ENCODE data around the gene HOXA4. TPM values are rescaled to one million over a fixed set of nuclear protein-coding genes. Genes with fewer than 3 reads are reported as not detected.

HOXA4 gene
- 0.43 and 0.65 TPM in 2 replicates for total RNA-seq

DNA sequence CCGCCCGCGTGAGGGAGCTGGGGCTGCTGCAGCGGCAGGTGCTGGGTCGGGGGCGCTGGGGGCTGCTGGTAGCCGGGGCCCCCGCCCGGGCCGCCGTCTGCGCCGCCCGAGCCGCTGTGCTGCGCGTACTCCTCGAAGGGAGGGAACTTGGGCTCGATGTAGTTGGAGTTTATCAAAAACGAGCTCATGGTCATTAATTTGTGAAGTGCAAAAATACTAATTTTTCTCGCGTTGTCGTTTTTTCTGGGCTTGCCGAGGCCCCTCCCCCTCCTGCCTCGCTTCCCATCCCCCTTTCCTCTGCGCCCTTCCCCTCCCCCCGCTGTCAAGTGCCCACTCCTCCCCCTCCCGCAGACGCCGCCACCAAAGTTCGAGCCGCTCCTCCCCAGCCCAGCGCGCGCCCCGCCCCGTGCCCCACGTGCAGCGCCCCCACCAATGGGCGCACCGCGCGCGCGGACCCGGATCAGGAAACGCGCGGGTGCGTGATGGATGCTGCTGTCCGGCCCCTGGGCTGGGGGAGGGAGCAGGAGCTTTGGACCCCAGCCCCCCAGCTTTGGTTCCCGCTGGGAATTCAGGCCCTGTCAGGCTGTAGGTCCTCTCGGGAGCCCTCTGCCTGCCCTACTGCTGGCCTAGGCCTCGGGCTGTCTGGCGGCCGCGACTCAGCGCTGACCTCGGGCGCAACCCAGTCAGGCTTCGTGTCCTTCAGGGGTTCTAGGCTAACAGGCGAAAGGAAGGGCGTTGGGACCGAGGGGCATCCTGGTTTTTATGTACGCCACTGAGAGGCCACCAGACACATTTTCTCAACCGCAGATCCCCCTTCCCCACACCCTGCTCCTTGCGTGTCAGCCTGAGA lies at the start of gene HOXA4:
Gene HOXA4 (minus strand): TSS at position 218 of the 850 bp plus-strand sequence. CDS start 24 bp downstream, at position 194.

GRCh38 chr7:27173956-27174873 lies 43.7 kb upstream of the HOXA4 start, which contains the start of gene HOXA10:
Gene HOXA10, minus strand, starts transcription at chr7:27174320. Its CDS starts 14 bp downstream, at chr7:27174306.

GRCh38 chr7:27165089-27165995 lies 34.8 kb upstream of the HOXA4 start, which contains the start of gene HOXA9:
Gene HOXA9, minus strand, starts transcription at chr7:27165537. Its CDS starts 80 bp downstream, at chr7:27165457.

GRCh38 chr7:27156508-27156898 lies 25.9 kb upstream of the HOXA4 start, which contains the start of gene HOXA7:
Gene HOXA7, minus strand, starts transcription at chr7:27156675. Its CDS starts 130 bp downstream, at chr7:27156545.

DNA sequence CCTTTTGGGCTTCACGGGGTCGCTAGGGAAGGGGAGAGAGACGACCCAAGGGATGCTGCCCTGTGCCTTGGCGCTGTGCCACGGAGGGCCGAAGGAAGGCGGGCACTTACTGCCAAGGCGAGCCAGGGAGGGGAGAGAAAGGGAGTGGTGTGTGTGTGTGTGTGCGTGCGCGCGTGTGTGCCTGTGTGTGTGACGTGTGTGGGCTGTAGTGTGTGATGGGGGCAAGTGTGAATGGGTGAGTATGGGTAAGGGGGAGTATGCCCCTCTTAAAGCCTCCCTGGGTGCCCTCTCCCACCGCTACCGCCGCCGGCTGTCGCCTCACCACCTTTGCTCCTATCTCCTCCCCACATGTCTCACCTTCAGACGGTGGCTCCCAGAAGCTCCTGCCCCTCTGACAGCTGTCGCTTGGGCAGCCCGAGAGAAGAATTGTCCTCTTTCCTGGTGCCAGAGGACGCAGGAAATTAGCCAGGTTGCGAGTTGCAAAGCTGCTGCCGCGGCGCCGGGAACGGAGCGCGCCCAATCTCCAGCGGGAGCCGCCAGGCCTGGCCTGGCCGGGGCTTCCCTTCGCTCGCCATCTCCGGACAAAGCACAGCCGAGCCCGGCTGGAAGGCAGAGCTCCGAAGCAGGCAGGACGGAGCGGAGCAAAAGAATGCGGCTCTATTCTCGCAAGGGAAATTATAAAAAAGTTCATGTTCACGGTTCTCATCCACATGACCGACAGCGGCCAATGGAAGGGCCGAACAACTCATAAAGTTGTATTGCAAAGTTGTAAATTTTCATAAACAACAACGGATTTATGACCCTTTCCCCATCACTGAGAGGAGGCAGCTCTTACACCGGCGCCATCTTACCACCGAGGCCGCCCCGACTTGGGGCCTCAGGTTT lies 21.6 kb upstream of the HOXA4 start, which contains the start of gene HOXA3:
Gene HOXA3 (minus strand): TSS at position 653 of the 885 bp plus-strand sequence. CDS start 41,943 bp downstream, outside the sequence.

DNA sequence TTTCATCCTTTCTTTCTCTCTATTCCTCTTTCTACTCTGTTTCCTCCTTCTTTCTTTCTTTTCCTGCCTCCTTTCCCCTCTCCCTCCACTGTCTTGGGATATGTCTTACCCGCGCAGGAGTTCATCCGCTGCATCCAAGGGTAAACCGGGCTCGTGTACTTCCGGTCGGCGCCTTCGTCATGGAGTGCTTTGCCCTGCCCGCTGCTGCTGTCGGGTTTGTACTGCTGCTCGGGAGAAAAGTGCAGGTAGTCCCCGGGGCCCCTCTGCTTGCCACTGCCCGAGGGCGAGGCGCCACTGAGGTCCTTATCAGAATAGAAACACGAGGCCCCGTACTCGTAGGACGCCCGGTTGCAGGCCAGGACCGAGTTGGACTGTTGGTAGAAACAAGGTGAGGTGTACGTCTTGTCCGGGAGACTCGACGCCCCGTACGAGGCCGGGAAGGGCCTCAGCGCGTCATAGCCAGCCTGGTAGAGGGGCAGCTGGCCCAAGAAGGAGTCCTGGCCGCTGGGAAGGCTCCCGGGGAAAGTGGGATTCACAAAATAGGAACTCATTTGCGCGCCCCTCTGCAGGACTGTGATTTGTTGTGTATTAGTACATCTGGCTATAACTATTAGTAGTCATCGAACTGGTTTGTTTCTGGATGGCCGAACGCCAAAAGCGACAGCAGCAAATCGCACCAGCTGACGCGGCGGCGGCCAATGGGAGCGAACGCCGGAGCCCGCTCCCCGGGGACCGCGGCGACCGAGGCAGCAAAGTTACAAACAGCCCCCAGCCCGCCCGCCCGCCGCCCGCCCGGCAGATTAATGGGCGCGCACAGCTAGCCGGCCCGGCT lies 16.9 kb upstream of the HOXA4 start, which contains the start of gene HOXA6:
Gene HOXA6 (minus strand): TSS at position 576 of the 832 bp plus-strand sequence. CDS start 25 bp downstream, at position 551.

GRCh38 chr7:27143023-27143949 lies 12.7 kb upstream of the HOXA4 start, which contains the start of gene HOXA5:
Gene HOXA5, minus strand, starts transcription at chr7:27143681. Its CDS starts 74 bp downstream, at chr7:27143607.

GRCh38 chr7:27102581-27103442 lies 27.7 kb downstream of the HOXA4 start, which contains the start of gene HOXA2:
Gene HOXA2, minus strand, starts transcription at chr7:27102683. Its CDS starts 183 bp downstream, at chr7:27102500.

DNA sequence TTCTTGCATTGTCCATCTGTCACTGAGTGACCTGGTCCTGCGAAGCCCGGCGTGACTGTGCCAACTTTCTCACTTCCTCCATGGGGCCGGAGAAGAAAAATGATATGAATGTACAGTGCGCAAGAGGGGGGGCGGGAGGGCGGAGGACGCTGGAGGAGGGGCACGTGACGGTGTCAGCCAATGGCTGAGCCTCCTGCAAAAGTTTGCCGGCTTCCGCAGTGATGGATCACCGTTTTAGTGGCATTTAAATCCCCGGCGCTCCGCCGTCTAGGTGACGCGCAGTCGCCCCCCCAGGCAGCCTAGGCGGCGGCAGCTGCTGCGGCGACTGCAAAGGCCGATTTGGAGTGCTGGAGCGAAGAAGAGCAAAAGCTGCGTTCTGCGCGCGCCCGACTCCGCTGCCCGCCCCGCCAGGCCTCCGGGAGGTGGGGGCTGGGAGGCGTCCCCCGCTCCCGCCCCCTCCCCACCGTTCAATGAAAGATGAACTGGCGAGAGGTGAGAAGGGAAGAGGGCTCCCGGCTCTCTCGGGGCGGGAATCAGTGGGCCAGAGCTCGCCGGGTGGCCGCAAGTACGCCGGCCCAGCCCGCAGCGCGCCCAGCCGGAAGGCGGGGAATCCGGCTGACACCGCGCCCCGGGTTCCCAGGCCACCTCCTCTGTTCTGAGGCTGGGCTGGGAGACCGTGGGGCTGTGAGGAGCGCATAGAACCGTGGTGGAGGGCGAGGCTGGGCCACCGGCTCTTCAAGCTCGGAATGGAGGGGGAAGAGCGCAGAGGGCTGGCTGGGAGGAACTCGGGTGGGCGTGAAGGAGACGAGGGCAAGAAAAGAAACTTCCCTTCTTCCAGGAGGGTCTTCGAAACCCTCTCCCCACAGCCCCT lies 34.4 kb downstream of the HOXA4 start, which contains the start of gene HOXA1:
Gene HOXA1 (minus strand): TSS at position 104 of the 871 bp plus-strand sequence. CDS start 88 bp downstream, at position 16.

Other genes with a start within 250 kb of the HOXA4 start
- gene HOXA1, start 34.8 kb downstream of the HOXA4 start, total RNA-seq = 0.43 and 0.65 TPM in 2 replicates
- gene HOXA2, start 28.1 kb downstream of the HOXA4 start, total RNA-seq = 0.11 and 0.43 TPM in 2 replicates
- 2.3 and 10.7 TPM in 2 replicates for gene HOXA5, start 12.9 kb upstream of the HOXA4 start, total RNA-seq
- gene HOXA6, start 17.0 kb upstream of the HOXA4 start, total RNA-seq = 1.8 and 2.7 TPM in 2 replicates
- 2.8 and 5.4 TPM in 2 replicates for gene HOXA3, start 21.8 kb upstream of the HOXA4 start, total RNA-seq
- gene HOXA7, start 25.9 kb upstream of the HOXA4 start, total RNA-seq = 1.4 and 2.5 TPM in 2 replicates
- 2.6 and 3.8 TPM in 2 replicates for gene HOXA9, start 34.8 kb upstream of the HOXA4 start, total RNA-seq
- 1.0 and 1.8 TPM in 2 replicates for gene HOXA10, start 43.6 kb upstream of the HOXA4 start, total RNA-seq
- 0.09 and 0.11 TPM in 2 replicates for gene HOXA11, start 54.5 kb upstream of the HOXA4 start, total RNA-seq
- not detected in 2 replicates for gene HOXA13, start 69.3 kb upstream of the HOXA4 start, total RNA-seq
- gene EVX1, start 112.0 kb upstream of the HOXA4 start, total RNA-seq = not detected in 2 replicates

Measured in dermis lymphatic vessel endothelial cell (primary cell).